ENCODE data around the gene IL16.

DNA sequence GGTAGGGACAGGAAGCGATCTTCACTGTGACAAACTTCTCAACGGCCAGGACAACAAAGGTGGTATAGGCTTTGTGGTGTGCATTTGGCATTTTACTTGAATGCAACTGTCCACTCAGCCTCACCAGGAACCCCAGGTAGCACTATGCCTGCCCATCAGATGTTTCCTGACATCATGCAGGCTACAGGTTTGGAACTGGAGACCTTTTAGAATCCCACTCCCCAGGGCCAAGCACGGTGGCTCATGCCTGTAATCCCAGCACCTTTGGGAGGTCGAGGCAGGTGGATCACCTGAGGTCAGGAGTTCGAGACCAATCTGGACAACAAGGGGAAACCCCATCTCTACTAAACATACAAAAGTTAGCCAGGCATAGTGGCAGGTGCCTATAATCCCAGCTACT, 117.7 kb downstream of the IL16 start:
- TF ChIP-seq POLR2AphosphoS5 (IDR thresholded peaks at IDR 0.05; ENCODE audit: low read depth, low read length) (no peak), REST (IDR thresholded peaks at IDR 0.05; ENCODE audit: insufficient read depth in 1 of 2, low read depth in 2 of 2, low read length in 2 of 2) (no peak), SIN3A (IDR thresholded peaks at IDR 0.05; ENCODE audit: borderline replicate concordance, insufficient read depth, low read length) (no peak), TAF1 (IDR thresholded peaks at IDR 0.05; ENCODE audit: borderline replicate concordance, insufficient read depth, low read length) (no peak), FOXP2 (optimal IDR thresholded peaks at IDR 0.05; ENCODE audit: borderline replicate concordance, extremely low read depth, extremely low read length, insufficient read depth) (no peak)
